DMS79 treated with DMSO at 0.1 percent for 48 hours (cell line): ENCODE measurements around the gene ORMDL1.

Experiments used
- DNase-seq: peaks from one replicate; lab custom pipeline; 2025; lab: John Stamatoyannopoulos, UW

The ORMDL1 gene

GRCh38 chr2:189783927-189784867 is at the start of gene ORMDL1, which contains the start of gene PMS1:
TSS of gene ORMDL1 (minus strand) at chr2:189784339. CDS start at chr2:189782595, 1,744 bp downstream.
TSS of gene PMS1 (plus strand) at chr2:189784450. CDS start at chr2:189791810, 7,360 bp downstream.
- DNase-seq: peak; percentile 93

GRCh38 chr2:189830510-189830909 is 46.4 kb upstream of the ORMDL1 start:
- no peak for DNase-seq

- DNase-seq: no peak
Measured at GRCh38 chr2:189829102-189829833, 45.1 kb upstream of the ORMDL1 start.

GRCh38 chr2:189826039-189826438 is 41.9 kb upstream of the ORMDL1 start:
- DNase-seq: no peak

GRCh38 chr2:189824694-189825396 is 40.7 kb upstream of the ORMDL1 start:
- DNase-seq: no peak

GRCh38 chr2:189821953-189822748 is 38.0 kb upstream of the ORMDL1 start:
- no peak for DNase-seq

- no peak for DNase-seq
Measured at GRCh38 chr2:189819297-189819704, 35.2 kb upstream of the ORMDL1 start.

- DNase-seq: no peak
Measured at GRCh38 chr2:189818249-189819038, 34.3 kb upstream of the ORMDL1 start.

GRCh38 chr2:189803431-189803830 is 19.3 kb upstream of the ORMDL1 start:
- no peak for DNase-seq

GRCh38 chr2:189802396-189802912 is 18.3 kb upstream of the ORMDL1 start:
- no peak for DNase-seq

- no peak for DNase-seq
Measured at GRCh38 chr2:189799531-189799930, 15.4 kb upstream of the ORMDL1 start.

- DNase-seq: no peak
Measured at GRCh38 chr2:189799030-189799331, 14.8 kb upstream of the ORMDL1 start.

- DNase-seq: no peak
Measured at GRCh38 chr2:189798312-189799029, 14.3 kb upstream of the ORMDL1 start.

- DNase-seq: no peak
Measured at GRCh38 chr2:189797902-189798301, 13.8 kb upstream of the ORMDL1 start.

- DNase-seq: no peak
Measured at GRCh38 chr2:189794310-189794709, 10.2 kb upstream of the ORMDL1 start.

GRCh38 chr2:189791338-189792042 is 7.4 kb upstream of the ORMDL1 start:
- no peak for DNase-seq

GRCh38 chr2:189783451-189783926 is 650 bp downstream of the ORMDL1 start:
- peak; percentile 64 for DNase-seq

- DNase-seq: no peak
Measured at GRCh38 chr2:189782221-189782671, 1.9 kb downstream of the ORMDL1 start.

GRCh38 chr2:189772212-189772611 is 11.9 kb downstream of the ORMDL1 start:
- no peak for DNase-seq
